Measurements from ENCODE around the gene TTN. TPM values are rescaled to one million over a fixed set of nuclear protein-coding genes. Genes with fewer than 3 reads are reported as not detected.

Gene TTN
- total and polyA plus RNA-seq, 2 of the 4 experiments (the other 2 are of a cell fraction) = 0.02 to 0.18 TPM

DNA sequence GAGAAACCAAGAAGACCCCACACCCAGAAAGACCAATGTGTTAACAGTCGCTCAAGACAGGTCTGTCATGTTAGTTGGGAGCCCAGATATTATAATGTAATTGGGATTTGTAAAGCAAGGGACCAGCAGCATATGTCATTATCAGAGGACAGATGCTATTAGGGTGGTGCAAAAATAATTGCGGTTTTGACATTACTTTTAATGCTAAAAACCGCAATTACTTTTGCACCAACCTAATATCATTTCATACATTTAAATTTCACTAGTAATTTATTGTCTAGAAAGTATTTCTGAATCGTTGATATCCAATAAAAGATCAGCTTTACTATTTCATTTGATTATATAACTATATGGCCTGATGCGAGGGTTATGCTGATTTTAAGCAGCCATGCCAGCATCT is 131.2 kb downstream of the TTN start:
- no peaks in the 10 kb centered on the region for H3K36me3 ChIP-seq (ENCODE audit: control insufficient read depth, insufficient read depth, low read length)
- no peak overlapping the region for H3K27ac ChIP-seq (ENCODE audit: insufficient read depth, low read length)
- no peak overlapping the region for H4K91ac ChIP-seq (ENCODE audit: insufficient read depth, low read depth, low read length)
- no peak overlapping the region for H2AK5ac ChIP-seq (ENCODE audit: low read depth, low read length)
- no peak overlapping the region for H4K5ac ChIP-seq (ENCODE audit: low read depth, low read length)
- intact Hi-C loops (cut with micrococcal nuclease) (no loop called here), dilution Hi-C loops (cut with HindIII; ENCODE audit: low sequenced_read_pairs, unreplicated experiment) (no loop called here), in situ Hi-C loops (cut with MboI; ENCODE audit: low sequenced_read_pairs) (no loop called here)
- no TSS peak for BruUV-seq (replicated peaks)
- no peak overlapping the region for H3K56ac ChIP-seq (ENCODE audit: extremely low read depth, insufficient read depth, low read length)
- no peak overlapping the region for H3K23ac ChIP-seq (ENCODE audit: low read depth, low read length)
- ChIA-PET CTCF (no interaction called here), POLR2A (ENCODE audit: unreplicated experiment) (no interaction called here)
- no peak overlapping the region for H3K18ac ChIP-seq (ENCODE audit: low read depth, low read length)
- H3K4me3 ChIP-seq (ENCODE audit: insufficient read depth, low read depth, low read length) = no peak overlapping the region
- no peaks in the 10 kb centered on the region for H3K9me3 ChIP-seq (ENCODE audit: control insufficient read depth, insufficient read depth, low read length)
- no peak overlapping the region for H3K4me2 ChIP-seq (ENCODE audit: low read depth, low read length)
- H2BK20ac ChIP-seq (ENCODE audit: low read depth, low read length) = no peak overlapping the region
- no peaks in the 10 kb centered on the region for H3K4me1 ChIP-seq (ENCODE audit: control insufficient read depth, insufficient read depth, low read length)
- no peak overlapping the region for H2BK15ac ChIP-seq (ENCODE audit: low read depth, low read length)
- H3K14ac ChIP-seq (replicated peaks; ENCODE audit: low read depth, low read length) = no peak overlapping the region
- no CpG with 5 or more reads among the region's 5 CpGs for WGBS, 2 experiments (ENCODE audit: extremely low coverage in 2 of 2, insufficient read length in 1 of 2)
- H2AK9ac ChIP-seq (replicated peaks; ENCODE audit: low read depth, low read length, poor library complexity) = no peak overlapping the region
- H3K27me3 ChIP-seq (ENCODE audit: control insufficient read depth, insufficient read depth, low read length) = no peaks in the 10 kb centered on the region
- no peak overlapping the region for H2BK120ac ChIP-seq (ENCODE audit: low read depth, low read length)
- no peak for ATAC-seq (ENCODE audit: low read depth)
- H3K9ac ChIP-seq (ENCODE audit: low read depth, low read length) = no peak overlapping the region
- TF ChIP-seq CTCF (conservative IDR thresholded peaks at IDR 0.05; ENCODE audit: low read depth, low read length) (no peak), CHD1 (IDR thresholded peaks at IDR 0.05; ENCODE audit: low read depth, low read length) (no peak), MAFK (IDR thresholded peaks at IDR 0.05; ENCODE audit: low read depth, low read length) (no peak), MAZ (IDR thresholded peaks at IDR 0.05; ENCODE audit: borderline replicate concordance, low read depth, low read length) (no peak), ELK1 (IDR thresholded peaks at IDR 0.05; ENCODE audit: borderline replicate concordance, low read depth, low read length) (no peak), NFE2L2 (IDR thresholded peaks at IDR 0.05; ENCODE audit: low read depth, low read length) (no peak), FOS (IDR thresholded peaks at IDR 0.05; ENCODE audit: low read depth, low read length) (no peak), RAD21 (IDR thresholded peaks at IDR 0.05; ENCODE audit: low read length) (no peak), SMC3 (IDR thresholded peaks at IDR 0.05; ENCODE audit: low read depth, low read length) (no peak), RFX5 (IDR thresholded peaks at IDR 0.05; ENCODE audit: low read depth, low read length) (no peak), CEBPB (IDR thresholded peaks at IDR 0.05; ENCODE audit: low read depth, low read length) (no peak), BHLHE40 (IDR thresholded peaks at IDR 0.05; ENCODE audit: low read depth, low read length) (no peak), RCOR1 (IDR thresholded peaks at IDR 0.05; ENCODE audit: insufficient replicate concordance, low read length) (no peak), MXI1 (IDR thresholded peaks at IDR 0.05; ENCODE audit: borderline replicate concordance, low read depth, low read length) (no peak)
- TF ChIP-seq, protein P1, sequence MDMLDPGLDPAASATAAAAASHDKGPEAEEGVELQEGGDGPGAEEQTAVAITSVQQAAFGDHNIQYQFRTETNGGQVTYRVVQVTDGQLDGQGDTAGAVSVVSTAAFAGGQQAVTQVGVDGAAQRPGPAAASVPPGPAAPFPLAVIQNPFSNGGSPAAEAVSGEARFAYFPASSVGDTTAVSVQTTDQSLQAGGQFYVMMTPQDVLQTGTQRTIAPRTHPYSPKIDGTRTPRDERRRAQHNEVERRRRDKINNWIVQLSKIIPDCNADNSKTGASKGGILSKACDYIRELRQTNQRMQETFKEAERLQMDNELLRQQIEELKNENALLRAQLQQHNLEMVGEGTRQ (IDR thresholded peaks at IDR 0.05; ENCODE audit: low read depth, low read length) = no peak
- H2AFZ ChIP-seq (replicated peaks; ENCODE audit: low read length, poor library complexity) = no peak overlapping the region
- H2BK5ac ChIP-seq (ENCODE audit: low read depth, low read length, poor library complexity, severe bottlenecking) = no peak overlapping the region
- no peak overlapping the region for H4K8ac ChIP-seq (ENCODE audit: low read depth in 2 of 2, low read length in 2 of 2)
- no peaks in the 10 kb centered on the region for H4K20me1 ChIP-seq (ENCODE audit: insufficient read depth, low read length)
- DNase-seq = no peak
- no peaks in the 10 kb centered on the region for H3K9me1 ChIP-seq (ENCODE audit: insufficient read depth, low read length)
- H3K4ac ChIP-seq (ENCODE audit: low read depth, low read length) = no peak overlapping the region
- no peaks in the 10 kb centered on the region for H3K79me1 ChIP-seq (ENCODE audit: low read depth in 1 of 2, low read length in 2 of 2)

Data from IMR-90 (cell line).